Measurements from ENCODE around the gene ITPR2.

Gene ITPR2

GRCh38 chr12:26566186-26566585 is 266.8 kb downstream of the ITPR2 start:
- DNase-seq (ENCODE audit: low spot score), result no peak

DNA sequence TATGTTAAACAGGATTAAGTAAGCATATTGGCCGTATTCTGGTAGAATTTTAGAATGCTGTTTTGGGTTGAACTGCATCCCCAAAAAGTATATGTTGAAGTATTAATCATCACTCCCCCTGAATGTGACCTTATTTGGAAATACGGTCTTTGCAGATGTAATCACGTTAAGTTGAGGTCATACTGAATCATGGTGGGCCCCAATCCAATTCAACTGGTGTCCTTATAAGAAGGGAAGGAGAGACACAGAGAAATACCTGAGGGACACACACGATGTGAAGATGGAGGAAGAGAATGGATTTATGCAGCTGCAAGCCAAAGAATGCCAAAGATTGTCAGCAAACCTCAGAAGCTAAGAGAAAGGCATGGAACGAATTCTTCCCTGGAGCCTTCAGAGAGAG is 268.6 kb downstream of the ITPR2 start:
- DNase-seq (ENCODE audit: low spot score), result no peak

- DNase-seq (ENCODE audit: low spot score), result no peak
These were observed 269.4 kb downstream of the ITPR2 start for GRCh38 chr12:26563552-26563951.

- no peak for DNase-seq (ENCODE audit: low spot score)
These were observed 275.7 kb downstream of the ITPR2 start for GRCh38 chr12:26557326-26557725.

- no peak for DNase-seq (ENCODE audit: low spot score)
These were observed 276.1 kb downstream of the ITPR2 start for GRCh38 chr12:26556916-26557315.

- DNase-seq (ENCODE audit: low spot score), result no peak
These were observed 277.9 kb downstream of the ITPR2 start for GRCh38 chr12:26555139-26555538.

DNA sequence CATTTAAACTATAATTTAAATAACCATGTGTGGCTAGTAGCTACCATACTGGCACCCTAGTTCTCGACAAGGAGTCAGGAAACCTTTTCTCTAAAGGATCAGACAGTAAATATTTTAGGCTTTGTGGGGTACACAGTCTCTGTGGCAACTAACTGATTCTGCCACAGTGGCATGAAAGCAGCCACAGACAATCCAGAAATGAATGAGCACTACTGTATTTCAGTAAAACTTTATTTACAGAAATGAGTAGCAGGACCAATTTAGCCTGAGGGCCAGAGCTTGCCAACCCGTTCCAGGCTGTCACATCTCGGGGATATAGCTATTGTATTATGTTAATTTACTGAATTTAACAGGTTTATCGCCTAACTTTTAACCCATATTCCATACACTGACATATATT is 278.7 kb downstream of the ITPR2 start:
- DNase-seq (ENCODE audit: low spot score), result no peak

GRCh38 chr12:26551385-26551784 is 281.6 kb downstream of the ITPR2 start:
- DNase-seq (ENCODE audit: low spot score), result no peak

DNA sequence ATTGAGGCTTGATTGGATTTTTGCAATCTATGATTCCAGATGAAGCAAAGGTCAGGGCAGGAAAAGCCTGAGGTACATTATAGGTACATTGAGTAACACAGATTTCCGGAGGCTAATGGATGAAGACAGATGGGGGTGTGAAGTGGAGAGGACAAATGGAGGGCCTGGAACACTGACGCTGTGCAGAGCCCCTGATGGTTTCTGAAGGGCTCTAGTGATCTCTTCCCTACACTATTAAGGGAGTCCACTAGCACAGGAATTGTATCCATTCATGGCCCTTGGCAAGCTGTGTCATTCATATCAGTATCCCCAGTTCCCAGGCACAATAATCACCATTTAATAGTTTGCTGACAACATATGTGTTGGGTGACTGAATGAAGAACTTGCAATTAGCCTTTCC is 284.8 kb downstream of the ITPR2 start:
- no peak for DNase-seq (ENCODE audit: low spot score)

GRCh38 chr12:26546535-26547314 is 286.3 kb downstream of the ITPR2 start:
- DNase-seq (ENCODE audit: low spot score), result no peak

DNA sequence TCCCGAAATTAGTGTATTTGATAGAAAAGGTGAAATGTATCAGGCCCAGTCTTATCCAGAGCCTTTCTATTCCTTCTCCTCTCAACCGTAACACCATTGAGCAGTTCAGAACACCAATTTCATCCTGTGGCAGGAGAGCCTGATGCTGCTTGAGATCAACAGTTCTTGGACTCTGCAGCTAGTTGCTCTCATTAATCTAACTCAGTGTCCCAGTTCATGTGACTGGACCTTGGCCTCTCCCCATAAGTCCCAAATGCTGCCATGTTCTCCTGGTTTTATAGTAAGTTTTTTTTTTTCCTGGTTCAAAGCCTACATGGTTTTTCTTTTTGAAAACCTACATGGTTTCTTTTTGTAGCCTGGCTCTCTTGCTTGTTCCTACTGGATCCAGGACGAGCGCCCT is 293.9 kb downstream of the ITPR2 start:
- DNase-seq (ENCODE audit: low spot score), result no peak

GRCh38 chr12:26537651-26538050 is 295.3 kb downstream of the ITPR2 start:
- DNase-seq (ENCODE audit: low spot score), result no peak

DNA sequence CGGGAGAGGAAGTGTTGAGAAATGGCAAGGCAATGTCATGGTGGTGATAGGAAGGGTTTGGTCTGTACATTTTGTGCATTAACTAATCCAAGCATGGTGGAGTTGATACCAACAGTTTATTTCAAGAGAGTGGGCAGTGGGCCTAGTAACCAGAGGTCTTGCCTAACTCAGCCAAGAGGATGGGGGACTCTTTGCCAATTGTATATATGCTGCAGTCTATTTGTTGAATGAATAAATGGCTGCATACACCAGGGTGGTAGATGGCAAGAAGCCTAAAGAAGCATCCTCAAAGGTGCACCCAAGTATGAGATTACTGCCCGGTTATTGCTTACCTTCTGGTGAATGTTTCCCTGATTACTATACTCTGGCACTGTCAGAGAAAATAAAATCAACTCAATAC is 295.9 kb downstream of the ITPR2 start:
- no peak for DNase-seq (ENCODE audit: low spot score)

DNA sequence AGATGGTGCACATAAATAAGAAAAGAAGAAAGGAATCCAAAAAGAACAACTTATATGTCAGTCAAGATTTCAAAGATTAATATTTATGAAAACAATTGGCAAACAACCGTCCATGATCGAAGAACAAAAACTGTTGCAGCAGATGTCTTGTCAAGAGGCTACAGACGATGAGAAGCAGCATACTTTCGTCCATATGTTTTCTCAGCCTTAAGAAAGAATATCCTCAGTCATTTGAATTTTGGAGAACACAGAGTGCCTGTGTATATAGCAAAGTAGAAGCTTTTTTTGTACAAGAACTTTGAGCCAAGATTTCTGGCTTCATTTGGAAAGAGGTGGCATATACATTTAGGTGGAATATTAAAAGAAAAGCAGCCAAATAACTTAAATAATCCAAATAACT is 297.2 kb downstream of the ITPR2 start:
- DNase-seq (ENCODE audit: low spot score), result no peak

GRCh38 chr12:26534071-26534470 is 298.9 kb downstream of the ITPR2 start:
- DNase-seq (ENCODE audit: low spot score), result no peak

- no peak for DNase-seq (ENCODE audit: low spot score)
These were observed 299.8 kb downstream of the ITPR2 start for GRCh38 chr12:26533211-26533610.

- DNase-seq (ENCODE audit: low spot score), result no peak
These were observed 302.5 kb downstream of the ITPR2 start for GRCh38 chr12:26530461-26530860.

GRCh38 chr12:26528943-26529342 is 304.1 kb downstream of the ITPR2 start:
- no peak for DNase-seq (ENCODE audit: low spot score)

GRCh38 chr12:26527682-26528081 is 305.3 kb downstream of the ITPR2 start:
- no peak for DNase-seq (ENCODE audit: low spot score)

DNA sequence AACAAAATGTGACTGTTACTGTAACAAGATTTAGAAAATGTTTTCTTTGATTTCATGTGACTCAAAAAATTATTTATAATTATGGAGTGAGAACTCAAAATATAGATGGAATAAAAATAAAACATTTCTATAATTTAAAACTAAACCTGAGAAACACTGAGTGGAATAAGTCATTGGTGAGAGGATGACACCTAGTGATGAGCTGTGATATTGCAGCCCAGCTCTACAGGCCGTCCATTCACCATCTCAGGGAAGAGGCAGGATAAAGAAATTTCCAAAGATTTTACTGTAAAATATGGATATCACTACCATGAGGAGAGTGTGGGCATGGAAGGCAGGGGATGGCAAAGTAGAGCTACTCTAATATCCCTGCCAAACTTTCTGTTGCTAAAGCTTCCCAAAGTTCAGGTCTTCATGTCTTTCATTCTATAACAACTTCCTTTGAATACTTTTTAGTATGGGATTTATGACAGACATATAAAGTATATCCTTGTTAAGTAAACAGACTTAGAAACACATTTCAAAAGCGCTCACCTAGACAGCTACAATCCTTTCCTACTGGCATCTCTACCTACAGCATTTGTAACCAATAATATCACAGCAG is 308.0 kb downstream of the ITPR2 start:
- DNase-seq (ENCODE audit: low spot score), result no peak

DNA sequence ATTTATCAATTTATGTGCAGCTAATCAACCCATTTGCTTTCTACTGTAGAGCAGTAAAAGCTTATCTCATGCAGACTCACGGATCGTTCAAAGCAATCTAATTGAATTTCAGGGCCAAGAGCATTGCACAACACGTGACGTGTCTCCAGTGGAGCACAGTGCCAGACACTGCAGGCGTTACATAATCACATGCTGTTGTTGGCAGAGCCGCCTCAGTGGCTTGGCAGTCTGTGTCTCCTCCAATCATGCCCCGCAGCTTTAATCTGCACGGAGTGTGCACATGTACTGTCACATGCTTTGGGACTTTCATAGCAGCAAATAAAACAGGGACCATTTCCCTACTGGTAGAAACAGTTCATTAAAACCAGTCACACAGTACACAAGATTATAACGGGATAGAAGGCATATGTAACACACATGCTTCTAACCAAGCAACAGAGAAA is 309.3 kb downstream of the ITPR2 start:
- DNase-seq (ENCODE audit: low spot score), result peak; percentile 92

DNA sequence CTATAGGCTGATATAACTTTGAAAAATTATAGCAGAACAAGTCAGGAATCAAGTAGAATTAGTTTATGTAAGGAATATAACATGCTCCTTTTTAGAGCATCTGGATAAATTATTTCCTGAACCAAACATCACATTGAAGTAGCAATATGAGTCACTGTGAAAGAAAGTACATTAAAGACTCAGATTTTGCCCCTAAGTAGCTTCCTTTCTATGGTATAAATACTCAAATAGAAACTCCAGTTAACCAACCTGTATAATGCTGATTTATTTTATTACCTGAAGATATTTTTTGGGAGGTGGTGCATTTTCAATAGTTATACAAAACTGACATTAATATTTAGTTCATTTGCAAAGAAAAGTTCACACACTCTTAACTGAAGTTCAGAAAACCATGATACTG is 312.1 kb downstream of the ITPR2 start:
- DNase-seq (ENCODE audit: low spot score), result no peak

DNA sequence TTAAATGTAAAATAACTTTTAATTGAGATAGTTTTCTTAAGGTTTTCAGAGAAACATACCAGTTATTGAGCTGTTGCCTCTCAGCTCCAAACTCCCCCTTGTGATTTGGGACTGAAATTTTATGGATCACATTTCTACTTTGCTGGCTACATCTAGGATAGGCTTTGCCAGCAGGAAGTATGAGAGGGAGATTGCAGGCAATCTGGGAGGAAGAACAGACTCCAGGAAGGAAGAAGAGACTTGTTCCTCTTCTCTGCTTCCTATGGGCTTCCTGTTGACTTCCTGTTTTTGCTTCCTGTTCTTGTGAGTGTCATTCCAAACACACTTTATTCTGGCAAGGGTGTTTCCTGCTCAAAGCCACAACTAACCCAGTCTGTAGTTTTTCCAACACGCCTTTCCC is 312.9 kb downstream of the ITPR2 start:
- DNase-seq (ENCODE audit: low spot score), result no peak

DNA sequence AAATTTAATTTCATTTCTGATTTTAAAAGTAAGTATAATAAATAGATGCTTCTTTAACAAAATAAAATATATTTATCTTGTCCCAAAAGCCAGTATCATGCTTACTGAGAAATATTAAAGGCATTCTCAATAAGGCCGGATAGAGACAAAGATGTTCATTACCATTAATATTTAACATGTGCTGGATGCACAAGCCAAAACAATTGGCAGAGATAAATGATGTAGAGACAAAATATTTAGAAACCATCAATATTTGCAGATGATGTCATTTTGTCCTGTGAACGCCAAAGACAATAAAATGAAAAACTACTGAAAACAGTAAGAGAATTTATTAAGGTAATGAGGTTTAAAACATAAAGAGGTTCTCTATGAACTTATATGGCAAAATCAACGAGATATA is 313.5 kb downstream of the ITPR2 start:
- no peak for DNase-seq (ENCODE audit: low spot score)

Measured in putamen (tissue), 1 donor.